GM19395 (cell line): Measurements from ENCODE around the gene NEURL4.
A peak's percentile ranks its signal among the peaks of the same experiment; 100 is the strongest.

Source experiments
- ATAC-seq: cut with Tn5 transposase; IDR thresholded peaks from one replicate; pipeline ENCODE4 v1.9.1; 2021; ENCODE audit warnings: mild to moderate bottlenecking, moderate library complexity; ENCODE audit not compliant: unreplicated experiment

Gene NEURL4

GRCh38 chr17:7306911-7307685 lies 22.0 kb downstream of the NEURL4 start, which contains the start of gene EIF5A:
EIF5A (plus strand) TSS chr17:7307628; CDS start chr17:7309636, 2,008 bp downstream.
- ATAC-seq: peak; percentile 72

DNA sequence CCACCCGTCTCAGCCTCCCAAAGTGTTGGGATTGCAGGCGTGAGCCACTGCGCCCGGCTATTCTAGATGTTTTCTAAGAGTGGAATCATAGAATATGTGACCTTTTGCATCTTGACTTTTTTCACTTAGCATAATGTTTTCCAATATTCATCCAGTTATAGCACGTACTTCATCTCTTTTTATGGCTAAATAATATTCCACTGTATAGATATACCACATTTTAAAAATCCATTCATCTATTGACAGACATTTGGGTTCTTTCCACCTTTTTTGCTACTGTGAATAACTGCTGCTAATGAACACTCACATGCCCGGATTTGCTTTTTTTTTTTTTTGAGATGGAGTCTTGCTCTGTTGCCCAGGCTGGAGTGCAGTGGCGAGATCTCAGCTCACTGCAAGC lies 25.0 kb downstream of the NEURL4 start:
- no peak for ATAC-seq

DNA sequence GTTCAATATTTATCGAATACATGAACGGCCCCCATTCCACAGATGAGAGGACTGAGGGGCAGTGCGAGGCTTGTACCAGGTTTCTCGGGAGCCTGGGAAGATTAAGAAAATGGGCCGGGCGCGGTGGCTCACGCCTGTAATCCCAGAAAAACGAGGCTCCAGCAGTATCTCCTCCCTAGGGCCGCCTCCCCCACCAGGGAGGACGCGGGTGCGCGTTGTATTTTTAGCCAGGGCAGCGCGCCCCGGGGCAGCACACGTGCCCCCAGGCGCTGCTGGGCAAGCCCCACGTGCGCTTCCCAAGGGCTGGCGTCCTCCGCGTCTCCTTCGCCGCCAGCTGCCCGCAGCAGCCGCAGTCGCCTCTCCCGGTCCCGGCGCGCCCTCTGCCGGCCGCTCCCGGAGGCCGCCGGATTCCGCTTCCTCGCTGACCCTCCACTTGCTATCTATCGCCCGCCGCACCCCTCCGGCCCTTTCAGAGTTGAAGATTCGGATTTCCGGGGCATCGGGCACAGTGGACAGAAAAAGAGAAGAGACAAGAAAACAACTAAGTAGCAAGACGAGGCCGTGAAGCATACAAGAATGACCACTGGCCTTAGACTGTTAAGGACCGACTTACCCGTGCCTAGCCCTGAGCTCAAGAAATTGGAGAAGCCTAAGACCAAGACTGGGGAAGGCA lies 32.8 kb downstream of the NEURL4 start:
- ATAC-seq: no peak

GRCh38 chr17:7295230-7296180 lies 33.6 kb downstream of the NEURL4 start:
- ATAC-seq: no peak

- ATAC-seq: no peak
These were observed 34.5 kb downstream of the NEURL4 start, which contains the start of gene YBX2 for GRCh38 chr17:7294614-7295153. YBX2 (minus strand) TSS chr17:7294639; CDS start chr17:7294500, 139 bp downstream.

DNA sequence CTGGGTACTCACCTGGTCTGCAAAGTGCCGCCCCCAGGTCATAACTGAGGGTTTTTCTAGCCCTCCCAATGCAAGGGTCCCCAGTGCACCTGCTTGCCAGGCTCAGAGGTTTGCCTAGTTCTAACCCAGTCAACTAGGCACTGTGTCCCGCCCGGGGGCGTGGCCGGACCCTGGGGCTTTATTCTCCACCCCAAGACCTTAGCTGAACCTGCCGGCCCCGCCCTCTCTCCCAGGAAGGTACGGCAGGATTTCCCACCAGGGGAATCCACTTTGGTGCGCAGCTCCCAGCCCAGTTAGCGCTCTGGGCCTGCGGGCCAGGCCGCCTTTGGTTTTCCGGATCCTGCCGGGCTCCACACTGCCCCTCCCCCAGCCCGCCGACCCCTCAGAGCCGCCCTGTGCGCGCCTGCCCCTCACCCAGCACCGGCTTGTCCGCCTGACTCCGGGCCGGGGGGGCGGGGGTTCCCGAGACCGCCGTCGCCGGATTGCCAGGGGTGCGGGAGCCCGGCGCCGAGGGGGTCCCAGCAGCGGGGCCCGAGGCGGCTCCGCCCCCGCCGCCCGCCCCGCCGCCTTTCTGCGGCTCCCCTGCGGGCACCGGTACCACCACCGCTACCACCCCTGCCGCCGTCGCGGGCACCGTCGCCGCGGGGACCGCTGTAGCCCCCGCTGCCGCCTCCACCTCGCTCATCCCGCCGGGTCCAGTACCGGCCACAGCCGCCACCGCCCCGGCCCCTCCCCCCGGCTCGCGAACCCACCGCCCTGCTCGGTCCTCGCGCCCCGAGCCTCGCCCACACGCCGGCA lies 35.1 kb downstream of the NEURL4 start:
- ATAC-seq: no peak

GRCh38 chr17:7293159-7293558 lies 36.0 kb downstream of the NEURL4 start:
- no peak for ATAC-seq

GRCh38 chr17:7292729-7293128 lies 36.4 kb downstream of the NEURL4 start:
- ATAC-seq: no peak

DNA sequence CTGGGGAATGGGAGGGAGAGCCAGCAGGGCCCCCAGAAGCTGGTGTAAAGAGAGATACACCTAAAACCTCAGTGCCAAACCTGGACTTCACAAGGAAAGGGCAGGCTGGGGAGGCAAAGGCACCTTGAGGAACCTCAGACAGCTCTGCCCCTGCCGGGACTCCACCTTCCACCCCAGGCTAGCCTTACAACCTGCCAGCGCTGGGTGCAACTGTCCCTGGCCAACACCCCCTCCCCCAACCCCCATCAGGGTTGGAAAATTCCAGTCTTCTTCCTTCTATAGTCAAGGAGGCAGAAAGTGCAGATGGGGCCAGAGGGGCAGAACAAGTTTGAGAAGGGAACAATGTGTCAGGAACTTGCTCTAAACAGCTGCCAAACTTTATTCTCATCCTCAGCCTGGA lies 36.9 kb downstream of the NEURL4 start:
- ATAC-seq: no peak

GRCh38 chr17:7290685-7291084 lies 38.5 kb downstream of the NEURL4 start:
- ATAC-seq: no peak

DNA sequence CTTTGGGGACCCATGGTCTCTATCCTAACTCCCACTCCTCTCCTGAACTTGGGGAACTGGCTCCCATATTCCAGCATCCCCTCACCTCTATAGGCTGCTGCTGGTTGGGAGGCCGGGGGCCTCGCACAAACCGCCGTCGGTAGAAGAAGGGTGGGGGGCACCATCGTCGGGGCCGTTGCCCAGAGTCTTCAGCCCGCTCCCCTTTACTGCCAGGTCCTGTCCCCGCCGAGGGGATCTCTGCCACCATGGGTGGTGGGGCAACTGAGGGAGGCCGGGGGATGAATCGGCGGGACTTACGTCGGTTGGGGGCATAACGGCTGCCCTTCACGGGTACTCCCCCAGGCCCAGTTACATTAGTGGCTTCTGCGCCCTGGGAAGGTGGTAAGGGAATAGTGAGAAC lies 39.0 kb downstream of the NEURL4 start:
- no peak for ATAC-seq

DNA sequence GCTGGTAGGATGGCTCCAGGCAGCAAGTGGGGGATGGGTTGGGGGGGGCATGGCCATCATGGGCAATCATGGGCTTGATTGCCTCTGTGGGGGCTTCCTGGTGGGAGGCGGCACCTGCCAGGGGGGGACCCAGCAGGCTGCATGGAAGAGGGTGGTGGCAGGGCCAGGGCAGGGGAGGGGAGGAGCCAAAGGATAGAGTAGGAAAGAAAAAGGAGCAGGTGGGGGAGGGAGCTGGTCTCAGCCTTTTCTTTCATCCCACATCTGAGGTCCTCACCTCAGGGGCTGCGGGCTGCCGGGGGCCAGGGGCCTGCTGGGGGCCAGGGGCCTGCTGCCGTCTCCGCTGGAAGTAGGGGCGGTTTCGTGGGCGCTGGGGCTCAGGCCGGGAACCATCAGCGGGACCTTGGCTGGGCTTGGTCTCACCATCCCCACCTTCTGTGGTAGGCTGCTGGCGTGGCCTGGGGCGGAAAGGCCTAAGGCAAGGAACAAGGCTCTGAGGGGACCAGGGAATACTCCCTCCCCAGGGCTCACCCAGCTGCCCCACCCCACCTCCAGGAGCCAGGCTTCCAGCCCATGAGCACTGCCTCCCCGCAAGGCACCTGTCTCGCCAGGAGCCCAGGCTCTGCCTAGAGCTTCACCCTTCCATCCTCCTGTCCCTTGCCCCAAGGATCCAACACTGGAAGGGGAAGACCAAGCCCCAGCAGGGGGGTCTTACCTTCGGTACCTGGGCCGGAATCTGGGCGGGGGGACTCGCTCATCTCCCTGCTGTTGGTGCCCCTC lies 39.7 kb downstream of the NEURL4 start:
- ATAC-seq: no peak

DNA sequence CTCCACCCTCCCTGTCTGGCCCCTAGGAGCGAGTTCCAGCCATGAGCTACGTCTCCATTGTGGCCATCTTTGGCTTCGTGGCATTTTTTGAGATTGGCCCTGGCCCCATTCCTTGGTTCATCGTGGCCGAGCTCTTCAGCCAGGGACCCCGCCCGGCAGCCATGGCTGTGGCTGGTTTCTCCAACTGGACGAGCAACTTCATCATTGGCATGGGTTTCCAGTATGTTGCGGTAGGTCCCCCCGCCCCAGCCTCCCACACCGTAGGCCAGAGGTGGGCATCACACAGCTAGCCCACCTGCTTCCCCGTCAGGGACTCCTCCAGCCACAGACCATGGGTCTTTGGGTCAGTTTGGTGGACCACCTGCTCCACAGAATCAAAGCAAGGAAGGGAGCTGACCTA lies 43.5 kb downstream of the NEURL4 start:
- ATAC-seq: no peak

GRCh38 chr17:7284911-7285310 lies 44.2 kb downstream of the NEURL4 start:
- ATAC-seq: no peak

DNA sequence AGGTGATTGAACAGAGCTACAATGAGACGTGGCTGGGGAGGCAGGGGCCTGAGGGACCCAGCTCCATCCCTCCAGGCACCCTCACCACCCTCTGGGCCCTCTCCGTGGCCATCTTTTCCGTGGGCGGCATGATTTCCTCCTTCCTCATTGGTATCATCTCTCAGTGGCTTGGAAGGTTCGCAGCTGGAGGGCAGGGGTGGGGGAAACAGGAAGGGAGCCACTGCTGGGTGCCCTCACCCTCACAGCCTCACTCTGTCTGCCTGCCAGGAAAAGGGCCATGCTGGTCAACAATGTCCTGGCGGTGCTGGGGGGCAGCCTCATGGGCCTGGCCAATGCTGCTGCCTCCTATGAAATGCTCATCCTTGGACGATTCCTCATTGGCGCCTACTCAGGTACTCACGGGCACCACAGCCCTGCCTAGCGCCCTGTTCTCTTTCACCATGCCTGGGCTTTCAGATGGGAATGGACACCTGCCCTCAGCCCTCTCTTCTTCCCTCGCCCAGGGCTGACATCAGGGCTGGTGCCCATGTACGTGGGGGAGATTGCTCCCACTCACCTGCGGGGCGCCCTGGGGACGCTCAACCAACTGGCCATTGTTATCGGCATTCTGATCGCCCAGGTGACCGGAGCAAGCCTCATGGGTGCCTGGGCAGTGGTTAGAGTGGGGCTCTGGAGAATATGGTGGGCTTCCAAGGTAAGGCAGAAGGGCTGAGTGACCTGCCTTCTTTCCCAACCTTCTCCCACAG lies 45.5 kb downstream of the NEURL4 start:
- ATAC-seq: no peak

GRCh38 chr17:7282752-7283321 lies 46.3 kb downstream of the NEURL4 start:
- no peak for ATAC-seq

DNA sequence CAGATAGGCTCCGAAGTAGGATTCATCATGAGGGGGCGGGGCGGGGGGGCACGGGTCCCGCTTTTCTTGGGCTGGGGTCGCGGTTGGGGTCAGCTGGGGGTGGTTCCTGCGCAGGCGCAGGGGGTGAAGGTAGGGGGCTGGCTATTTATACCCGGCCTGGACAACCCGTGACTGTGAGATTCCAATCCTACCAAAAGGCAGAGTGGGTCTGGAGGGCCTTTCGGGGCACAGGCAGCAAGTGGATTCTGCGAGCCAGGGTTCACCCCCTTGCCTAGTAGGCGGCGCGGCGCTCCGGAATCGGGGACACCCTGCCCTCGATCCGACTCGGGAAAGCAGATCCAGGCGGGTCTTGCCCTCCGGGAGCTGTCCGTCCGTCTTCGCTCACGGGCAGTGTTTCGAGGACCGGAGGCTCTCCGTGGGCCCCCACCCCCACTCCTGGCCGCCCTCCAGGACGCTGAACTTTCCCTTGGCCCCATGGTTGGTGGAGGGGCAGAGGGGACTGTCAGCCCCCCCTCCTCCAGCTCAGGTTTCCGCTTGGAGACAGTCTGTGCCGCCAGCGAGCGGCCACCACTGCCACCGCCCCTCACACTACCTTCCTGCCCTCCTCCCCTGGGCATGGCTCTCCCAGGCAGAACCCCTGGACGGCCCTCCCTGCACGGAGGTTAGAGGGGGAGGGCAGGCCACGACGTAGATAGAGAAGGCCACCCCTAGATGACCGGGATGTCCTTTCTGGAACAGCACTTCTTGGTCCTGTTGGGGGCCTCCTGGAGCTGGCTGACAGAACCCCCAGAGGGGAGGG lies 47.0 kb downstream of the NEURL4 start:
- no peak for ATAC-seq
